Right atrium auricular region (tissue), 2 donors: ENCODE data around the gene ABCD3. TPM values are rescaled to one million over a fixed set of nuclear protein-coding genes. Genes with fewer than 3 reads are reported as not detected.
"Not testable (repeated sequence)": the region's sequence is repeated elsewhere in the genome, so short reads cannot be mapped to it uniquely, and the experiment has no call there.

Experiments
- DNase-seq: peaks from one replicate; pipeline ENCODE4 v3.0.0-alpha.2; 2019; ENCODE audit warnings: low spot score
- H3K27ac ChIP-seq, 2 donors: fragments of 200-600 bp; sonication (generic); 1 replicate in 1 of 2; 2 replicates in 1 of 2; pipeline ENCODE4 v1.5.1; 2016 to 2019
- H3K27me3 ChIP-seq, 2 donors: fragments of 200-600 bp; sonication (generic); one replicate each; pipeline versions ENCODE4 v1.5.1 to v1.6.0; 2017 to 2019
- H3K36me3 ChIP-seq: fragments of 200-600 bp; sonication (generic); one replicate; pipeline ENCODE4 v1.5.1; 2016
- H3K4me1 ChIP-seq, 2 donors: fragments of 200-600 bp; sonication (generic); one replicate each; pipeline versions ENCODE4 v1.5.1 to v1.6.0; 2017 to 2019
- H3K4me3 ChIP-seq, 2 donors: fragments of 200-600 bp; sonication (generic); 1 replicate in 1 of 2; 2 replicates in 1 of 2; pipeline ENCODE4 v1.5.1; 2017 to 2019; ENCODE audit warnings: mild to moderate bottlenecking in 1 of 2, moderate library complexity in 1 of 2
- H3K9me3 ChIP-seq, 2 donors: fragments of 200-600 bp; sonication (generic); one replicate each; pipeline ENCODE4 v1.5.1; 2019
- total RNA-seq, 2 donors: library from RNA; depleted of rRNA; stranded (reverse); fragments of >200 nt; gene quantifications; one replicate each; pipeline ENCODE4 v1.1.0, GENCODE V29; 2016
- TF ChIP-seq, protein P1 (sequence below), 2 donors: fragments of 200-600 bp; sonication (generic); IDR thresholded peaks; one replicate each; pipeline ENCODE4 v1.5.1; 2019; ENCODE audit warnings: antibody characterized with exemption in 2 of 2

Gene ABCD3
- total RNA-seq, 2 donors from 2014 or later: 24.6 to 54.1 TPM

DNA sequence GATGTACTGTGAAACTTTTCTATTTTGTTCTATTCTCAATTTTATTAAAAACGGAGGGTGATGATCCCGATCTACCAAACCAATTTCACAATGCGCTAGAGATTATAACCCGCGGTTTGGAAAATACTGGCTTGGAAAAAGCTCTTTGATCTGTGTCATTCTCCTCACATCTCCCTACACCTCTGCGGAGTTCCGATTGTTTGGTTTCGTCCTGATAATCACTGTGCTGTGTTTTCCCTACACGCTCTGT is 536 bp upstream of the ABCD3 start:
- Histone ChIP-seq H3K9me3 (no peaks in the 10 kb centered on the region), H3K4me1 (peaks cover 0 to 32% of the 10 kb centered on the region in 2 donors), H3K27me3 (no peaks in the 10 kb centered on the region), H3K4me3 (peak overlapping the region; percentile 95 to 99), H3K27ac (peak overlapping the region; percentile 95 to 96), H3K36me3 (no peaks in the 10 kb centered on the region)
- TF ChIP-seq, protein P1, sequence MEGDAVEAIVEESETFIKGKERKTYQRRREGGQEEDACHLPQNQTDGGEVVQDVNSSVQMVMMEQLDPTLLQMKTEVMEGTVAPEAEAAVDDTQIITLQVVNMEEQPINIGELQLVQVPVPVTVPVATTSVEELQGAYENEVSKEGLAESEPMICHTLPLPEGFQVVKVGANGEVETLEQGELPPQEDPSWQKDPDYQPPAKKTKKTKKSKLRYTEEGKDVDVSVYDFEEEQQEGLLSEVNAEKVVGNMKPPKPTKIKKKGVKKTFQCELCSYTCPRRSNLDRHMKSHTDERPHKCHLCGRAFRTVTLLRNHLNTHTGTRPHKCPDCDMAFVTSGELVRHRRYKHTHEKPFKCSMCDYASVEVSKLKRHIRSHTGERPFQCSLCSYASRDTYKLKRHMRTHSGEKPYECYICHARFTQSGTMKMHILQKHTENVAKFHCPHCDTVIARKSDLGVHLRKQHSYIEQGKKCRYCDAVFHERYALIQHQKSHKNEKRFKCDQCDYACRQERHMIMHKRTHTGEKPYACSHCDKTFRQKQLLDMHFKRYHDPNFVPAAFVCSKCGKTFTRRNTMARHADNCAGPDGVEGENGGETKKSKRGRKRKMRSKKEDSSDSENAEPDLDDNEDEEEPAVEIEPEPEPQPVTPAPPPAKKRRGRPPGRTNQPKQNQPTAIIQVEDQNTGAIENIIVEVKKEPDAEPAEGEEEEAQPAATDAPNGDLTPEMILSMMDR (IDR thresholded peaks at IDR 0.05): no peak
- DNase-seq: no peak

DNA sequence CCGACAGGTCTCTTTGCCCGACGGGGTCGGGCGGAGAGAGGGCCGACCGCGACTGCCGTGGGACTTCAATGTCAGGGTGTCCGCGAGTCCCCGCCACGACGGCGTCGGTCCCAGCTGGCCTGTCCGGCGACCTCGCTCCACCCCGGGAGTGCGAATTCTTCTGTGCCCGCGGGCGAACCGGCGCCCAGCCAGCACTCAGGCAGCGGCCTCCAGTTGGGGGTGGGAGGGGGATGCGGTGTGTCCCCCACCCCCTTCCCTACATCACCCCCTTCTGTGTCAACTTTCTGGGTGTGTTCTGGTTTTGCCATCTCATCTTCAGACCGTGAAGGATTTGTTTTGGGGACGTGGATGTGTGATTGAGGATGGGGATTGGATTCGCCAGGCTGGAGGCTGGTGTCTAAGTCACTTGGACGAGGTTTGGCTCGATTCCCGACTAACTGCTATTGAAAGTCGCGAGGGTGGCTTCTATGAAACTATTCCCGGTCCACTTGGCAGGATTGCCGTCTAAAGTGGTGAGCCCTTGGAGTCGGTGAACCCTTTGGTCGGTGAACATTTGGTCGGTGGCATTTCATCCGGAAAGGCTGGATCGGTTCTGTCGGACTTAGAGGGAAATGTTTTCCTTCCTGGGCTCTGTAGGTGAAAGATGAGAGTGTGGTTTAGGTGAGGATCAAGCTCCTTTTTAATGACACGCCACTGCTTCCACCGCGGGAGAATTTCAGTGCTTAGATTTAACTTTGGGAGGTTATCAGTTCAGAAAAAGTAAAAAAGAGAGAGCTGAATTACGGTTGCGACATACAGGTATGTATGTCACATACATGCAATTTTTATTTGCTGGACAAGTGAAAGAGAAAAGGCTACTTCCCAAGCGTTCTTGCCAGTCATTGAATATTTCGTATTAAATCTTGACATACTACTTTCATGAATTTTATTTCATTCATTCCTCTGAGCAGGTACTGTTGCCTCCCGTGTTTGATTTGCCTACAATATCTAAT is 771 bp downstream of the ABCD3 start:
- H3K9me3 ChIP-seq: no peaks in the 10 kb centered on the region
- DNase-seq: peak; percentile 68

DNA sequence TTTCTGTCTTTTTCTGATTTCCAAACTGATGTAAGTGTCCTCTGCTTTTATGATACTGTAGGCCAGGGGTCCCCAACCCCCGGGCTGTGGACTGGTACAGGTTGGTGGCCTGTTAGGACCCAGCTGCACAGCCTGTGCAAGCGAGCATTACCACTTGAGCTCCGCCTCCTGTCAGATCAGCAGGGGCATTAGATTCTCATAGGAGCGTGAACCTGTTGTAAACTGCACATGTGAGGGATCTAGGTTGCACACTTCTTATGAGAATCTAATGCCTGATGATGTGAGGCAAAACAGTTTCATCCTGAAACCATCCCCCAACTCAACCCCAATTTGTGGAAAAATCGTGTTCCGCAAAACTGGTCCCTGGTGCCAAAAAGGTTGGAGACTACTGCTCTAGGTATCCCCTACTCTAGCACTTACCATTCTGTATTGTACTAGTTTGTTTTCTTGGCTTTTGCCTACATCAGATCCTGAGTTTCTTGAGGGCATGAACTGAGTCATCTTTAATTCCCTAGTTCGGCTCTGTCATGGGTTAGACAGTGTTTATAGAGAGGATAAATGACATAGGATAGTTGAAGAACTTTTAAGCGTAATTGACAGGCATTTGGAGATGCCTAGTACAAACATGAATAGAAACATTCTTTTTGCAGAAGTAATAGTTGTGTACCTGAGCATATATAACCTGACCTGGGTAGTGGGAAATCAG is 4.1 kb downstream of the ABCD3 start:
- DNase-seq: no peak
- Histone ChIP-seq H3K36me3 (no peaks in the 10 kb centered on the region), H3K27ac (no peak overlapping the region), H3K27me3 (no peaks in the 10 kb centered on the region), H3K4me3 (no peak overlapping the region), H3K9me3 (no peaks in the 10 kb centered on the region), H3K4me1 (peaks cover 0 to 47% of the 10 kb centered on the region in 2 donors)
- TF ChIP-seq, protein P1 (IDR thresholded peaks at IDR 0.05): no peak

More for the DNA sequence above, 771 bp downstream of the ABCD3 start:
- peaks cover 0 to 43% of the 10 kb centered on the region in 2 donors for H3K4me1 ChIP-seq
- H3K4me3 ChIP-seq: peak overlapping the region; percentile 95 to 99
- no peaks in the 10 kb centered on the region for H3K27me3 ChIP-seq
- TF ChIP-seq, protein P1 (IDR thresholded peaks at IDR 0.05): no peak
- H3K36me3 ChIP-seq: no peaks in the 10 kb centered on the region
- peak overlapping the region; percentile 95 to 96 for H3K27ac ChIP-seq

DNA sequence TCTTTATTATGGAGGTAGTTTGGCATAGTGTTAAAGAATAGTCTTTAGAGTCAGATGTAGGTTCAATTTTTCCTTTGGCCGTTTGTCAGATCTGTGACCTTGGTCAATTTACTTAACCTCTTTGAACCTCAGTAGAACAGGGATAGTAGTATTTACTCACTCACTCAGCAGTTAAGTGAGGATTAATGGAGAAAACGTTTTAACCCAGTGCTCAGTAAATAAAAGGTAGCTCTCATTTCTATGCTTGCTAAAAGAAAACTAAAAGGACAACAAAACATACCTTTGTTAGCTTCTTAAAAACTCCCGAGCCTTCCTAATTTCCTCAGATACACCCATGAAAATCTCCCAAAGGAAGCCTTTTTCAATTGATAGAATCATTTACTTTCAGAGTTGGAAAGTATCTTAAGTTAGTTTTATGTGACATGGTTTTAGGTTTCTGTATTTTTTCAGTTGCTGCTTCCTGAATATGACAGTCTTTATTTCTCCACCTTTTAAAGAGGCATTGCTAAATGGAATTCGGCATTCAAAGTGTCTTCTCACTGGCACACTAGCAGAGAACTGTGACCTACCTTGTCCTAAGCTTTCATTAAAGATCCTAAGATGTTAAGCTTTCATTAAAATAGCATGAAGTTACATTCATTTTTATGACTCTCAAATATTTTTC is 7.8 kb downstream of the ABCD3 start:
- H3K4me1 ChIP-seq: peaks cover 0 to 50% of the 10 kb centered on the region in 2 donors
- H3K27me3 ChIP-seq: no peaks in the 10 kb centered on the region
- TF ChIP-seq, protein P1 (IDR thresholded peaks at IDR 0.05): no peak
- no peaks in the 10 kb centered on the region for H3K9me3 ChIP-seq
- no peak overlapping the region for H3K4me3 ChIP-seq
- H3K27ac ChIP-seq: no peak overlapping the region
- DNase-seq: no peak
- no peaks in the 10 kb centered on the region for H3K36me3 ChIP-seq

DNA sequence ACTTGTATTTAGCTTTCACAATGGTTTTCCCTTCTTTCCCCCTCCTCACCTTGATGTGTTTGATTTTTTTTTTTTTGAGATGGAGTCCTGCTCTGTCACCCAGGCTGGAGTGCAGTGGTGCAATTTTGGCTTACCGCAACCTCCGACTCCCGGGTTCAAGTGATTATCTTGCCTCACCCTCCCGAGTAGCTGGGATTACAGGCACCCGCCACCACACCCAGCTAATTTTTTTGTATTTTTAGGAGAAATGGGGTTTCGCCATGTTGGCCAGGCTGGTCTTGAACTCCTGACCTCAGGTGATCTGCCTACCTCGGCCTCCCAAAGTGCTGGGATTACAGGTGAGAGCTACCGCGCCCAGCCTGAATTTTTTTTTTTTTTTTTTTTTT is 8.3 kb downstream of the ABCD3 start:
- H3K36me3 ChIP-seq, H3K27me3 ChIP-seq, H3K27ac ChIP-seq, DNase-seq, H3K9me3 ChIP-seq, H3K4me3 ChIP-seq: not testable (repeated sequence)
- H3K4me1 ChIP-seq: peaks cover 0 to 49% of the 10 kb centered on the region in 2 donors

DNA sequence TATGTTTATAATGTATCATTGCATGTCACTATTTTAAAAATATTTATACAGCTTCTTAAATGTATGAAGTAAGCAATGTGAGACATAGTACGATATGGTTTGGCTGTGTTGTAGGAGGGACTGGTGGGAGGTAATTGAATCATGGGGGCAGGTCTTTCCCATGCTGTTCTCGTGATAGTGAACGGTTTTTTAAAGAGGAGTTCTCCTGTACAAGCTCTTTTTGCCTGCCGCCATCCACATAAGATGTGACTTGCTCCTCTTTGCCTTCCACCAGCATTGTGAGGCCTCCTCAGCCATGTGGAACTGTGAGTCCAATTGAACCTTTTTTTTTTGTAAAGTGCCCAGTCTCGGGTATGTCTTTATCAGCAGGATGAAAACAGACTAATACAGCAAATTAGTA is 10.3 kb downstream of the ABCD3 start:
- H3K27me3 ChIP-seq: no peaks in the 10 kb centered on the region
- TF ChIP-seq, protein P1 (IDR thresholded peaks at IDR 0.05): no peak
- peaks cover 0 to 30% of the 10 kb centered on the region in 2 donors for H3K4me1 ChIP-seq
- H3K27ac ChIP-seq: no peak overlapping the region
- no peaks in the 10 kb centered on the region for H3K9me3 ChIP-seq
- H3K36me3 ChIP-seq: no peaks in the 10 kb centered on the region
- DNase-seq: no peak
- H3K4me3 ChIP-seq: no peak overlapping the region

DNA sequence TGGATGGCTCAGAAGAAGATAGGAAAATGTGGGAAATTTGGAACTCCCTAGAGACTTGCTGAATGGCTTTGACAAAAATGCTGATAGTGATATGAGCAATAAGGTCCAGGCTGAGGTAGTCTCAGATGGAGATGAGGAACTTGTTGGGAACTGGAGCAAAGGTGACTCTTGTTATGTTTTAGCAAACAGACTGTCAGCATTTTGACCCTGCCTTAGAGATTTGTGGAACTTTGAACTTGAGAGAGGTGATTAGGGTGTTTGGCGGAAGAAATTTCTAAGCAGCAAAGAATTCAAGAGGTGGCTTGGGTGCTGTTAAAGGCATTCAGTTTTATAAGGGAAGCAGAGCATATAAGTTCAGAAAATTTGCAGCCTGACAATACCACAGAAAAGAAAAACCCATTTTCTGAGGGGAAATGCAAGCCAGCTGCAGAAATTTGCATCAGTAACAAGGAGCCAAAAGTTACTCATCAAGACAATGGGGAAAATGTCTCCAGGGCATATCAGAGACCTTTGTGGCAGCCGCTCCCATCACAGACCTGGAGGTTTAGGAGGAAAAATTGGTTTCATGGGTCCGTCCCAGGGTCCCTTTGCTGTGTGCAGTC is 10.8 kb downstream of the ABCD3 start:
- not testable (repeated sequence) for H3K9me3 ChIP-seq, H3K36me3 ChIP-seq, DNase-seq, H3K27me3 ChIP-seq, H3K27ac ChIP-seq, H3K4me3 ChIP-seq
- H3K4me1 ChIP-seq: peaks cover 0 to 27% of the 10 kb centered on the region in 2 donors

DNA sequence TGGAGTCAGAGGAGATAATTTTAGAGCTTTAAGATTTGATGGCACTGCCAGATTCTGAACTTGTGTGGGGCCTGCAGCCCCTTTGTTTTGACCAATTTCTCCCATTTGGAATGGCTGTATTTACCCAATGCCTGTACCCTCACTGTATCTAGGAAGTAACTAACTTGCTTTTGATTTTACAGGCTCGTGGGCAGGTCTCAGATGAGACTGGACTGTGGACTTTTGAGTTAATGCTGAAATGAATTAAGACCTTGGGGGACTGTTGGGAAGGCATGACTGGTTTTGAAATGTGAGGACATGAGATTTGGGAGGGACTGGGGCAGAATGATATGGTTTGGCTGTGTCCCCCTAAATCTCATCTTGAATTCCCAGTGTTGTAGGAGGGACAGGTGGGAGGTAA is 11.9 kb downstream of the ABCD3 start:
- peaks cover 0 to 27% of the 10 kb centered on the region in 2 donors for H3K4me1 ChIP-seq
- H3K27ac ChIP-seq, H3K27me3 ChIP-seq, DNase-seq, H3K4me3 ChIP-seq, H3K36me3 ChIP-seq, H3K9me3 ChIP-seq: not testable (repeated sequence)
